PC-9 (cell line): Measurements from ENCODE around the gene SF3B2. TPM values are rescaled to one million over a fixed set of nuclear protein-coding genes. Genes with fewer than 3 reads are reported as not detected.

ENCODE experiments used
- BruUV-seq: library from RNA; stranded (reverse); fragments of 400-500 nt; replicated peaks from 2 replicates; lab custom pipeline; 2021; lab: Mats Ljungman, UMichigan
- CTCF ChIA-PET: fragments of 300-600 bp; sonication (Branson Sonifier 250); formaldehyde crosslinking; loops from one replicate; lab custom pipeline; 2022; ENCODE audit warnings: antibody characterized with exemption; lab: Charles Lee
- POLR2A ChIA-PET: fragments of 300-600 bp; sonication (Branson Sonifier 250); formaldehyde crosslinking; loops from one replicate; lab custom pipeline; 2022; ENCODE audit warnings: antibody characterized with exemption; ENCODE audit not compliant: unreplicated experiment; lab: Charles Lee
- DNase-seq, 2 experiments: peaks; one replicate each; pipeline versions ENCODE4 v3.0.0 to v3.0.0-alpha.2; 2015 to 2022; ENCODE audit warnings: mixed read lengths in 1 of 2
- H2AFZ ChIP-seq: fragments of 200-600 bp; sonication (generic); 2 replicates; pipeline ENCODE4 v1.8.1; 2017; ENCODE audit warnings: antibody characterized with exemption
- H3F3A ChIP-seq: fragments of 200-600 bp; sonication (generic); 2 replicates; pipeline ENCODE4 v1.8.1; 2017; ENCODE audit warnings: antibody characterized with exemption, mild to moderate bottlenecking, low read depth; ENCODE audit not compliant: insufficient read depth
- H3K27ac ChIP-seq: fragments of 200-600 bp; sonication (generic); 2 replicates; pipeline ENCODE4 v1.6.1; 2016; ENCODE audit warnings: mixed run types
- H3K27me3 ChIP-seq: fragments of 200-600 bp; sonication (generic); 2 replicates; pipeline ENCODE4 v1.6.1; 2016; ENCODE audit warnings: low read depth, mixed run types; ENCODE audit not compliant: insufficient read depth
- H3K36me3 ChIP-seq: fragments of 200-600 bp; sonication (generic); 2 replicates; pipeline ENCODE4 v1.6.1; 2016; ENCODE audit warnings: low read depth, mixed run types
- H3K4me1 ChIP-seq: fragments of 200-600 bp; sonication (generic); replicated peaks from 2 replicates; pipeline ENCODE4 v1.6.1; 2016; ENCODE audit warnings: mixed run types; ENCODE audit not compliant: insufficient read depth
- H3K4me2 ChIP-seq: fragments of 200-600 bp; sonication (generic); 2 replicates; pipeline ENCODE4 v1.6.1; 2017; ENCODE audit warnings: mixed run types
- H3K4me3 ChIP-seq: fragments of 200-600 bp; sonication (generic); 2 replicates; pipeline ENCODE4 v1.6.1; 2016; ENCODE audit warnings: mixed run types
- H3K79me2 ChIP-seq: fragments of 200-600 bp; sonication (generic); 2 replicates; pipeline ENCODE4 v1.6.1; 2017; ENCODE audit warnings: low read depth, mixed run types
- H3K9me2 ChIP-seq: fragments of 200-600 bp; sonication (generic); 2 replicates; pipeline ENCODE4 v1.8.1; 2017; ENCODE audit warnings: mild to moderate bottlenecking; ENCODE audit not compliant: insufficient read depth
- H3K9me3 ChIP-seq: fragments of 200-600 bp; sonication (generic); 2 replicates; pipeline ENCODE4 v1.8.1; 2016; ENCODE audit warnings: low read depth; ENCODE audit not compliant: insufficient read depth
- H4K20me1 ChIP-seq: fragments of 200-600 bp; sonication (generic); 2 replicates; pipeline ENCODE4 v1.8.1; 2017; ENCODE audit not compliant: insufficient read depth
- CTCF ChIP-seq: fragments of 200-600 bp; sonication (generic); conservative IDR thresholded peaks from 2 replicates; pipeline ENCODE4 v1.6.1; 2017; ENCODE audit warnings: mixed run types, antibody characterized with exemption, mild to moderate bottlenecking, moderate library complexity
- EZH2 ChIP-seq: fragments of 200-600 bp; sonication (generic); IDR thresholded peaks from 2 replicates; pipeline ENCODE4 v1.8.0; 2017; ENCODE audit warnings: antibody characterized with exemption, low read depth
- intact Hi-C: fragments of 100-400 bp; cut with micrococcal nuclease; formaldehyde crosslinking; loops from one replicate; pipeline ENCODE4 v1.10.0; 2022; ENCODE audit not compliant: unreplicated experiment
- total RNA-seq: library from RNA; stranded (reverse); gene quantifications from 2 replicates; pipeline ENCODE4 v1.2.3, GENCODE V29; 2021

The SF3B2 gene
- total RNA-seq, 1 experiment from 2014 or later: 224 TPM

GRCh38 chr11:66042996-66043906 lies 8.9 kb upstream of the SF3B2 start:
- CTCF ChIA-PET: interaction anchor here (0.6 to 1.7 kb wide), 2 partner anchors 12 to 21 kb away, joined by 4 to 6 read pairs; no protein-coding TSS in a partner anchor
- intact Hi-C loops: no loop called here
- no TSS peak for BruUV-seq

GRCh38 chr11:66044757-66045156 lies 7.4 kb upstream of the SF3B2 start:
- peaks cover 11% of the 10 kb centered on the region for H3F3A ChIP-seq
- H4K20me1 ChIP-seq: no peaks in the 10 kb centered on the region
- H3K79me2 ChIP-seq: no peaks in the 10 kb centered on the region
- no peaks in the 10 kb centered on the region for H3K4me1 ChIP-seq
- peak overlapping the region; percentile 49 for H3K4me2 ChIP-seq
- H3K36me3 ChIP-seq: no peaks in the 10 kb centered on the region
- TF ChIP-seq CTCF: no peak
- no peak for TF ChIP-seq EZH2
- no peaks in the 10 kb centered on the region for H3K9me2 ChIP-seq
- no peak for DNase-seq
- BruUV-seq: no TSS peak
- no peaks in the 10 kb centered on the region for H3K9me3 ChIP-seq
- no peak overlapping the region for H3K27ac ChIP-seq
- no peaks in the 10 kb centered on the region for H3K27me3 ChIP-seq
- ChIA-PET CTCF (interaction anchor here (0.6 to 1.9 kb wide), 10 partner anchors 19 to 1201 kb away, joined by 3 to 7 read pairs (median 3); partner anchors contain the start of gene CATSPER1), POLR2A (interaction anchor here (0.5 to 1.1 kb wide), 4 partner anchors 14 to 185 kb away, joined by 4 to 10 read pairs (median 5); no protein-coding TSS in a partner anchor)
- H3K4me3 ChIP-seq: peak overlapping the region; percentile 1; the same call in 1 of the 2 replicates
- H2AFZ ChIP-seq: no peak overlapping the region
- intact Hi-C loops: no loop called here

More at GRCh38 chr11:66042996-66043906, 8.9 kb upstream of the SF3B2 start:
- Histone ChIP-seq H3K79me2 (no peaks in the 10 kb centered on the region), H3K27ac (no peak overlapping the region), H3K4me1 (no peaks in the 10 kb centered on the region), H2AFZ (no peak overlapping the region), H4K20me1 (no peaks in the 10 kb centered on the region), H3F3A (peaks cover 11% of the 10 kb centered on the region), H3K36me3 (no peaks in the 10 kb centered on the region), H3K27me3 (no peaks in the 10 kb centered on the region), H3K4me2 (no peak overlapping the region), H3K4me3 (no peak overlapping the region), H3K9me2 (no peaks in the 10 kb centered on the region), H3K9me3 (no peaks in the 10 kb centered on the region)
- POLR2A ChIA-PET: interaction anchor here (0.7 kb wide), 1 partner anchor 318 kb away, joined by 3 read pairs; no protein-coding TSS in a partner anchor
- DNase-seq: no peak
- TF ChIP-seq EZH2 (no peak), CTCF (no peak)

- Histone ChIP-seq H3K9me2 (no peaks in the 10 kb centered on the region), H3K4me1 (no peaks in the 10 kb centered on the region), H2AFZ (no peak overlapping the region), H3K4me3 (peak overlapping the region; percentile 1; the same call in 1 of the 2 replicates), H3F3A (peaks cover 15% of the 10 kb centered on the region), H3K36me3 (no peaks in the 10 kb centered on the region), H3K79me2 (no peaks in the 10 kb centered on the region), H3K9me3 (no peaks in the 10 kb centered on the region), H4K20me1 (no peaks in the 10 kb centered on the region), H3K27me3 (no peaks in the 10 kb centered on the region), H3K4me2 (peak overlapping the region; percentile 49), H3K27ac (no peak overlapping the region)
- intact Hi-C loops: no loop called here
- BruUV-seq: no TSS peak
- ChIA-PET CTCF (interaction anchor here (0.5 to 1.9 kb wide), 12 partner anchors 19 to 1201 kb away, joined by 3 to 7 read pairs (median 3); partner anchors contain the start of genes CATSPER1 and FIBP), POLR2A (interaction anchor here (0.5 to 1.1 kb wide), 4 partner anchors 13 to 186 kb away, joined by 4 to 10 read pairs (median 5); no protein-coding TSS in a partner anchor)
- peak; percentile 70 to 81 for DNase-seq
- TF ChIP-seq EZH2 (no peak), CTCF (peak; percentile 99)
Observed at GRCh38 chr11:66045177-66045639, 7.0 kb upstream of the SF3B2 start.
